Measurements from ENCODE around the gene SPATA32.

The SPATA32 gene

GRCh38 chr17:45293413-45294211, 31.7 kb upstream of the SPATA32 start:
- peak; percentile 79 for DNase-seq (ENCODE audit: low read depth, low spot score)

GRCh38 chr17:45292696-45293412, 31.0 kb upstream of the SPATA32 start:
- DNase-seq (ENCODE audit: low read depth, low spot score) = no peak

- no peak for DNase-seq (ENCODE audit: low read depth, low spot score)
Measured at GRCh38 chr17:45291171-45291805, 29.4 kb upstream of the SPATA32 start.

DNA sequence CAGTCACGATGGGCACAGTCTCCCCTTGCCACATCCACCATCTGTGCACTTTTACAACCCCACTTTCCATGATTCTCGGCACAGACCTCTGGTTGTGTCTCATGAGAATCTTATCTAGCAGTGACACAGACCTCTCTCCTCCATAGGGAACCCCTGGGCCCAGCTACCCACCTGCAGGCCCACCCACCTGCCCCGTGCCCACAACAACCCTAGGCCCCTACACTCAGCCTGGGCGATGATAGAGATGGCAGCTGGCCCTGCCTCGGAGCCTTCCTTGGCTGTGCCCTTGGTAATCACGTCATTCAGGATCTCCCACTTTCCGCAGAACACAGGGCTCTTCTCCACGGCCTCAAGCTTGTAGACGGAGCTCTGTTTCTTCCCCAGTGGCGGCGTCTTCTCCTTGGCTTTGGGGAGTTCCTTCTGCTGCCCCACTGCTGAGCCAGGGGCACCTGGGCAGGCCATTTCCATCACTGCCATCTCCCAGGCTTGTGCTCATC, 28.4 kb upstream of the SPATA32 start:
- no peak for DNase-seq (ENCODE audit: low read depth, low spot score)

GRCh38 chr17:45289301-45290268, 27.7 kb upstream of the SPATA32 start:
- DNase-seq (ENCODE audit: low read depth, low spot score) = no peak

DNA sequence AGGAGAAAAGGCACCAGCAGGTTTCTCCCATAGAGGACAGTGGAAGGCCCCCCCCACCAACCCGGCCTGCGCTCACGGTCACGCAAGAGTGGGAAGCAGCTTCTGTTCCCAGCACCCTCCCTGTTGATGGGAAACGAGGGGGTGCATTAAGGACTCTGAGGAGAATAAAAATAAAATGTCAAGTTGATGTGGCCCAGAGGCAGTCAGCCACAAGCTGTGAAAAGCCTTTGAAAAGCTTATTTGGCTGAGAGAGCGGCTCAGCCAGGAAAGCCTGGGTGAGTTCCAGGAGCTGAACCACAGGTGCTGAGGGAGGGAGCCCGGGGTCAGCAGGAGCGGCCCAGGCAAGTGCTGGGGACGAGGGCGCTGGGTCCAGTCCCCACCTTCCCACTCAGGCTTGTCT, 26.9 kb upstream of the SPATA32 start:
- DNase-seq (ENCODE audit: low read depth, low spot score) = no peak

GRCh38 chr17:45287526-45288500, 25.9 kb upstream of the SPATA32 start:
- no peak for DNase-seq (ENCODE audit: low read depth, low spot score)

DNA sequence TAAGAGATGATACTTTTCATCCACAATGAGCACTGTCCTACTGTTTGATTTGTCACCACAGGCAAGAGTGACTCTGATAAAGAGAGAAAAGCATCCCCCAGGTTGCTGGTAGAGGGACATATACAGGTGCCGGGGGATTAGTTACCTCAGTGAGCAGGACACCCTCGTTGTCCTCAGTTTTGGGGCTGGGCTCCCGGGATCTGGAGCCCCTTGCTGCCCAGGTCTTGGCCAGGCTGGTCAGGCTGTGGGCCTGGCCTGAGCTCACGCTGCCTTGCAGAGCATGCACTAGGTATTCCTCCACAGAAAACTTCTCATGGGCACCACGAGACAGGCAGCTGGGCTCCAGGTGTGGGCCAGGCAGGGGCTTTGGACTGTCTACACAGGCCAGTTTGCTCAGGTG, 24.4 kb upstream of the SPATA32 start:
- no peak for DNase-seq (ENCODE audit: low read depth, low spot score)

GRCh38 chr17:45284176-45285140, 22.6 kb upstream of the SPATA32 start:
- no peak for DNase-seq (ENCODE audit: low read depth, low spot score)

GRCh38 chr17:45283711-45284110, 21.8 kb upstream of the SPATA32 start:
- no peak for DNase-seq (ENCODE audit: low read depth, low spot score)

DNA sequence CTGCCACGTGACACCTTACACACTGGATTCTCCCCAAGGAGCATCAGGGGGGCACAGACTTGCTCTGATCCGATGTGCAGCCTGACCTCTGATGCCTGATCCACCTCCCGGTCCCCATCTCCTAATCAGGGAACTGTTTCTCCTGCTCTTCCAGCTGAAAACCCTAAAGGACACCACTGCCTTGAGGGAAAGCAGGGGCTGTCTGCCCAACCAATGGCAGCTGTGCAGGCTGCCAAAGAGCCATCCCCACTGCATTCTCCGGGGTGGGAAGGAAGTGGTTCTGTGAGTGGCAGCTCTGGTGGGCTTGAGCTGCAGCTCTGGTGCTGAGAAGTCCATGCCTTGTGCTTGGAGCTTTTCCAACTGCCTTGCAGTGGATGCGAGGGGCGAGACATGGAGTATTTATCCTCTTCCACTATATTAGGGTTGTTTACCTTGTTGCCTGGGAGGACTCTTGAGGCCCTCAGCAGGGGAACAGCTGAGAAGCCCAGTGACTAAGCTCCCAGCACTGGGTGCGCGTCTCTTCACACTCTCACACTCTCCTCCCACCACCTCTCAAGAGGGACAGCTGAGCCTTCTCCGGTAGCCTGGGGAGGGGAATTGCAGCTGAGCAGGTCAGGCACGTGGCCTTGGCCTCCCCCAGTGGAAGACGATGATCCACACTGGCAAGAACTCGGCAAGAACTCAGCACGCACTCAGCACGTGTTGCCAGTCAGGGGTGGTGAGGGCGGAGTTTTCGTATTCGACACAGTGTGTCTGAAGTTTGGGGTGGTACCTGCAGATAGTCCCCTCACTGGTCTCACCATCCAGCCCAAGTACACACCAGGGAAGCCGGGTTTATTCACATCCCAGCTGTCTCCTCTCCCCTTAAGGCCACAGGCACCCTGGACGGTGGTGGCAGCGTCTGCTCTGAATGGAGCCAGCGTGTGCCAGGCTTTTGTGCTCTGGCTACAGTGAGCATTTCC, 21.1 kb upstream of the SPATA32 start:
- DNase-seq (ENCODE audit: low read depth, low spot score) = peak; percentile 88

- no peak for DNase-seq (ENCODE audit: low read depth, low spot score)
Measured at GRCh38 chr17:45279898-45280297, 18.0 kb upstream of the SPATA32 start.

DNA sequence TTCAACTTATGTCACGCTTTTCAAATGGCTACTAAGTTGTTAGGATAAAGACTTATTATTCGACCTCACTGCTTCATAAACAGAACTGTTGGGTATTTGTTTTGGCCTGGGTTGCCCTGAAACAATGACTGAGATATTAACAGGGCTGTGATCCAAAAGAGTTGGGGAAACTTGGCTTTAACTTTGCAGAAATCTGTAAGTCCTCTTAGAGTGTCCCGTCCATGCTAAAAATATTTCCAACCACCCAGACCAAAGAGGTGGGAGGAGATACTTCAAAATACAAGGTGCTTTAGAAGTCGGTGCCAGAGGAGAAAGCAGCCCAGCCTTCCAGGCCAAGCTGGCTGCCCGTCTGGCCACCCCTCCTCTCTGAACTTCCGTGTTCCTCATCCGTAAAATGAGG, 16.1 kb upstream of the SPATA32 start:
- DNase-seq (ENCODE audit: low read depth, low spot score) = no peak

GRCh38 chr17:45277216-45277849, 15.4 kb upstream of the SPATA32 start:
- peak; percentile 93 for DNase-seq (ENCODE audit: low read depth, low spot score)

- DNase-seq (ENCODE audit: low read depth, low spot score) = no peak
Measured at GRCh38 chr17:45276031-45276430, 14.1 kb upstream of the SPATA32 start.

DNA sequence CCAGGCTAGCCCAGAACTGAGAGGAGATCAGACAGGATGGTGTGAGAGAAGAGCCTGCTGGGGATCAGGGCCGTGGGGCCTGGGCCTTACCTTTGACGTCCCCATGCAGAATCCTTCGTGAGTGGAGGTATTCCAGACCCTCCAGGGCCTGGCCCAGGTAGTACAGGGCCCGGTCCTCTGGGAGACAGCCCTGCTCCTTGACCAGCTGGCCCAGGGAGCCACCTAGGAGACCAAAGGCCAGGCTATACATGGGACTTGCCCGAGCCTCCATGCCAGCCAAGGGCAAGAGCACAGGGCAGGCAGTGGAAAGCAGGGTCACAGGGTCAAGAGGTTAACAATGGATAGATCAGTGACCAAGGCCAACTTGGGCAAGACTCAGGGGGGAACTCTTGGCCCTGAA, 12.1 kb upstream of the SPATA32 start:
- DNase-seq (ENCODE audit: low read depth, low spot score) = no peak

GRCh38 chr17:45273551-45273957, 11.7 kb upstream of the SPATA32 start:
- no peak for DNase-seq (ENCODE audit: low read depth, low spot score)

Data from smooth muscle cell of the brain vasculature (primary cell).